HL-60/S4 (cell line): ENCODE results near the gene UBASH3A.

ENCODE experiments used
- in situ Hi-C: fragments of 300-500 bp; cut with MboI; formaldehyde crosslinking; loops from 2 replicates; pipeline ENCODE4 v1.14.3; 2022; ENCODE audit warnings: low sequenced_read_pairs

UBASH3A gene, protein sequence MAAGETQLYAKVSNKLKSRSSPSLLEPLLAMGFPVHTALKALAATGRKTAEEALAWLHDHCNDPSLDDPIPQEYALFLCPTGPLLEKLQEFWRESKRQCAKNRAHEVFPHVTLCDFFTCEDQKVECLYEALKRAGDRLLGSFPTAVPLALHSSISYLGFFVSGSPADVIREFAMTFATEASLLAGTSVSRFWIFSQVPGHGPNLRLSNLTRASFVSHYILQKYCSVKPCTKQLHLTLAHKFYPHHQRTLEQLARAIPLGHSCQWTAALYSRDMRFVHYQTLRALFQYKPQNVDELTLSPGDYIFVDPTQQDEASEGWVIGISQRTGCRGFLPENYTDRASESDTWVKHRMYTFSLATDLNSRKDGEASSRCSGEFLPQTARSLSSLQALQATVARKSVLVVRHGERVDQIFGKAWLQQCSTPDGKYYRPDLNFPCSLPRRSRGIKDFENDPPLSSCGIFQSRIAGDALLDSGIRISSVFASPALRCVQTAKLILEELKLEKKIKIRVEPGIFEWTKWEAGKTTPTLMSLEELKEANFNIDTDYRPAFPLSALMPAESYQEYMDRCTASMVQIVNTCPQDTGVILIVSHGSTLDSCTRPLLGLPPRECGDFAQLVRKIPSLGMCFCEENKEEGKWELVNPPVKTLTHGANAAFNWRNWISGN

GRCh38 chr21:42403611-42404231, at the start of gene UBASH3A:
Gene UBASH3A, plus strand, starts transcription at chr21:42403902. Its CDS starts 44 bp downstream, at chr21:42403946.
- in situ Hi-C loops = no loop called here

DNA sequence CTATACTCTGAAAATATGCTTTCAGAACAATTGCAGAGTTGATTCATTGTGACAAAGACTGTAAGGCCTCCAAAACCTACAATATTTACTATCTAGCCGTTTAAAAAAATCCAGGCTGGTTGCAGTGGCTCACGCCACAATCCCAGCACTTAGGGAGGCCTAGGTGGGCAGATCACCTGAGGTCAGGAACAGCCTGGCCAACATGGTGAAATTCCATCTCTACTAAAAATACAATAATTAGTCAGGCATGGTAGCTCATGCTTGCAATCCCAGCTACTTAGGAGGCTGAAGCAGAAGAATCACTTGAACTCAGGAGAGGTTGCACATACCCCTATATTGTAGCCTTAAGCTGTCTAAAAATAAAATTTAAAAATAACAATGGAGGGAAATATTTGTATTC, 47.7 kb upstream of the UBASH3A start:
- in situ Hi-C loops = no loop called here

DNA sequence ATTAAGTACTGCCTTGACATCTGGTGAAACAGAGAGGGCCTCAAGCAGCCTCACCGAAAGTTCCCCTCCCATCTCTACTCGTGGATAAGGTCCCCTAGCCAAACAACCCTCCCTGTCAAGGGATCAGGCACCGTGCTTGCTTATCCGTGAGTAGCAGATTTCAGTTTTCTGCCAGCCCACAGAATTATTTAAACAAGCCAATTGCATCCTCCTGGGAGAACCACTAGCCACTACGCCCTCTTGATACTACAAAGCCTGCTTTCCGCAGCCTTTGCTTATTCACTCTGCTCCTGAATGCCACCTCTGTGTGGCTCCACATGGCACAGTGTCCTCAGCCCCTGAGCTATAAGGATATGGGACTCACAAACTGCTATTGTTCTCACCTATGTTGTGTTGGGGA, 47.1 kb upstream of the UBASH3A start:
- in situ Hi-C loops = no loop called here

GRCh38 chr21:42357307-42357706, 46.4 kb upstream of the UBASH3A start:
- in situ Hi-C loops = no loop called here

GRCh38 chr21:42358261-42358660, 45.4 kb upstream of the UBASH3A start:
- in situ Hi-C loops = no loop called here

DNA sequence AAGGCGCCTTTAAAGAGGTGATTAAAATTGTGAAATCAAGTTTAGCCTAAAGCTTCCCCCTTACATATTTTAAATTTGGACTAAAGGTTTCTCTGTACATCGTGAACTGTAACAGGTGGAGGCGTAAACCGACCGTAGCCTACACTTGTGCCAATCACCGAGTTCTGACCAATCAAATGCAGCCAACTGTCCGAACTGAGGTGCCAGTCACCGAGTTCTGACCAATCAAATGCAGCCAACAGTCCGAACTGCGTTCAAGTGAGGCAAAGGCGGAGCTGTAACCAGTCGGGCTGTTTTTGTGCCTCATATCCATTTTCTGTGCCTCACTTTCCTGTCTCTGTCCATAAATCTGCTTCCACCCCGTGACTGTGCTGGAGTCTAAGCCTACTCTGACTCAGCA, 44.8 kb upstream of the UBASH3A start:
- in situ Hi-C loops = no loop called here

- in situ Hi-C loops = no loop called here
Observed at GRCh38 chr21:42360317-42360716, 43.4 kb upstream of the UBASH3A start.

DNA sequence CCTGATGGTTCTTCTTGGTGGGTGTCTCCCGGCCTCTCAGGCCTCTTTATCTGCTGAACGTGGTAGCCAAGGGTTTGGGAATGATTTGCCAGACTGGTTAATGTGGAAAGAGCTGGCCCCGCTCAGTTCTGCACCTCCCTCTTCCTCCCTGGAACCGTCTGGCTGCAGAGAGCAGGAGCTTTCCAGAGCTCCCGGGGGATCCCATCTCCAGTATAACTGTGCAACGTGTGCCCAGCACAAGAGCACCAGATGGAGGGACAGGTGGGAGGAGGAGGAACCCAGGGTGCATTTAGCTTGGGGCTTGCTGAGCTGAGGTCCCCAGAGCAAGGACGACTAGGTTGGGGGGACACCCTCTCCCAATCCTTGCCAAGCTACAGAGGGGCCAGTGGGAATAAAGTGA, 42.4 kb upstream of the UBASH3A start:
- in situ Hi-C loops = no loop called here

- in situ Hi-C loops = no loop called here
Observed at GRCh38 chr21:42362198-42362597, 41.5 kb upstream of the UBASH3A start.

DNA sequence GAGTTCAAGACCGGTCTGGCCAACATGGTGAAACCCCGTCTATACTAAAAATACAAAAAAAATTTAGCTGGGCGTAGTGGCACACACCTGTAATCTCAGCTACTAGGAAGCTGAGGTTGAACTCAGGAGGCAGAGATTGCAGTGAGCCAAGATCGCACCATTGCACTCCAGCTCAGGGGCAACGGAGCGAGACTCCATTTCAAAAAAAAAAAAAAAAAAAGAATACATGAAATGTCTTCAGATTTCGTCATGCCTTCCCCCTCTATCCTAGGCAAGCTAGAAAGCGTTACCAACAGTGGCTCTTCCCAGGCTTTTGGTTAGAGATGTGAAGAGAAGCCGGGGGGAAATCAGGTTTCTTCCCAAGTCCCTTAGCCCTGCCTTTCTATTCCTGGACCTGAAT, 41.0 kb upstream of the UBASH3A start:
- in situ Hi-C loops = no loop called here

- in situ Hi-C loops = no loop called here
Observed at GRCh38 chr21:42363312-42363711, 40.4 kb upstream of the UBASH3A start.

- in situ Hi-C loops = no loop called here
Observed at GRCh38 chr21:42364304-42364865, 39.3 kb upstream of the UBASH3A start.

DNA sequence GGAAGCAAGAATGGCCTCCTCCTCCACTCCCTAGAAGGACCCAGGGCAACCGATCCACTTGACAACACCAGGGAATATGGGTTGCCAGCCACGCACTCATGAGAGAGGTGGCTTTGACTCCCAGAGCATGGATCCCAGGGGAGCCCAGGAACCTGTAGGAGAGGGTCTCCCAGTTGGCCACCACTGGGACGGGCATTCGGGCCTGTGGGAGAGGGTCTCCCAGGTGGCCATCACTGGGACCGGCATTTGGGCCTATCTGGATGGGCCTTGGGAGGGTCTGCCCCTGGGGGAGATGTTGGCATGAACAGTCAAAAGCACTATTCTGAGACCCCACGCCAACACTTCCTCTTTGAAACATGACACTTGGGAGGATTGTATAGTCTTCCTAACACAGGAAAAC, 37.9 kb upstream of the UBASH3A start:
- in situ Hi-C loops = no loop called here

- in situ Hi-C loops = no loop called here
Observed at GRCh38 chr21:42366292-42367010, 37.3 kb upstream of the UBASH3A start, which contains the start of gene TFF1. Gene TFF1, minus strand, starts transcription at chr21:42366535. Its CDS starts 40 bp downstream, at chr21:42366495.

DNA sequence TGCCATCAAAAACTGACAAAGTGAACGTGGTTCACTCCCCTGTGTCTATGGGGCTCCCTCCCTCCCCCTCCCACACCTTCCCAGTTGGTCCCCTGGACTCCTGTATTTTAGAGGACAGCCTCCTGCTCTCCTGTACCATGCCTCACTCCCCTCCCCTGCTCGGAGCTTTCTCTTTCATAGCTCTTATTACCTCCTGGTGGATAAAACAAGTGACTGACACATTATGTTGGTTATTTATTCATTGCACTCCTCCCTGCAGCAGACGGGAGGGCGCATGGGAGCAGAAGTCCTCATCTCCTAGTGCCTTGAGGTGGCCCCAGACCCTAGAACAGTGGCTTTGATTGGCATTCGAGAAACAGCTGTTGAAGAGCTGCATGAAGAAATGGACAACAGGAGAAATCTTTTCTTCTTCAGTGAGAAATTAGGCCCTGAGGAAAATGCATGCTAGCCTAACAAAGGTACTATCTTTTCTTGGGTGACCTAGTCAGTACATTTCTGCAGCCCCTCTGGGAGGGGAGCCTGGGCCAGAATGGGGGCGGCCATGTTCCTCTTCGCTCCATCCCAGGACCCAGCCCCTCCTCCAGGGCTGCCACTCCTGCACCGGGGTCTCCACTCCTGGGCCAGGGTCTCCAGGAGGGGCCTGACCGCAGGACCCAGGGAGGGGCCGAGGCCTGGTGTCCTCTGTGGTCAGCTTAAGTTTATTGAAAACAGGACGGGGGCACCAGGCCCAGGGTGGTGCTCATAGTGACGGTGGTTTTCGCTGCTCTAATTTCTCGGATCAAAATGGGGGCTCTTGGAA, 36.1 kb upstream of the UBASH3A start:
- in situ Hi-C loops = no loop called here

DNA sequence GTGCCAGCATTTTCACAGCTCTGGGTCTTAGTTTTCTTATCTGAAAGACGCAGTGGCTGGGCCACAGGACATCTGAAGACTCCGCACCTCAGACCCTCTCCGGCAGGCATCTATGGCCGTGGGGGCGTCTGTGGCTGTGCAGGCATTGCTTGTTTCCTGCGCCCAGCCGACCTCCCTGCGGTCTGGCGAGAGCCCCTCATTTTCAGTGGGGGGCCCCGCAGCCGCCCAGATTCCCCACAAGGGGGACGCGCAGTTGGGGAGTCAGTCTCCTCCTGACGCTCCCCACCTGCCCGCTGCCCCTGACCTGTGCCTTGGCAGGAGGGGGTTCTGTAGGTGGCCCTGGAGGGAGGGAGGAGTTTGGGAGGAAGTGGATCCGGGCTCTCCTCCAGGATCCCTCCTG, 33.9 kb upstream of the UBASH3A start:
- in situ Hi-C loops = loop anchor here (10.0 kb wide), 1 partner anchor 45 kb away; no protein-coding TSS in a partner anchor

DNA sequence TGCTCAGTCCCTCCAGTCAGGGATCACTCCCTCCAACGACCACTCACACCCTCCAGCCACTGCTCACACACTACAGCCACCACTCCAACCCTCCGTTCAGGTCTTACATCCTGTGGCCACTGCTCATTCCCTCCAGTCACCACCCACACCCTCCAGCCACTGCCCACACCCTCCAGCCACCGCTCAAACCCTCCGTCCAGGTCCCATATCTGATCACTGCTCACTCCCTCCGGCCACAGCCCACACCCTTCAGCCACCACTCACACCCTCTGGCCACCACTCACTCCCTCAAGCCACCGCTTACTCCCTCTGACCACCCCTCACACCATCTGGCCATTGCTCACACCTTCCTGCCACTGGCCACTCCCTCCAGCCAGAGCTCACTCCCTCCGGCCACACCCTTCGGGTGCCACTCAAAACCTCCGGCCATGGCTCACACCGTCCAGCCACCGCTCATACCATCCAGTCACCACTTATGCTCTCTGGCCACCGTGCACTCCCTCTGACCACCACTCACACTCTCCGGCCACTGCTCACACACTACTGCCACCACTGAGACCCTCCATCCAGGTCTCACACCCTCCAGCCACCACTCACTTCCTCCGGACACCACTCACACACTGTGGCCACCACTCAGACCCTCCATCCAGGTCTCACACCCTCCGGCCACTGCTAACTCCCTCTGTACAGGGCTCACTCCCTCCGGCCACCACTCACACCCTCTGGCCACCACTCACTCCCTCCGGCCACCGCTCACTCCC, 32.6 kb upstream of the UBASH3A start:
- in situ Hi-C loops = loop anchor here (10.0 kb wide), 1 partner anchor 46 kb away; no protein-coding TSS in a partner anchor

- in situ Hi-C loops = loop anchor here (10.0 kb wide), 1 partner anchor 49 kb away; no protein-coding TSS in a partner anchor
Observed at GRCh38 chr21:42373196-42373907, 30.4 kb upstream of the UBASH3A start.
